LNCaP clone FGC (cell line): ENCODE data around the gene ACAA2.

Source experiments
- DNase-seq: peaks from one replicate; pipeline ENCODE4 v3.0.0-alpha.2; 2011; ENCODE audit warnings: low read depth
- H3K4me3 ChIP-seq: 2 replicates; pipeline ENCODE4 v1.5.1; 2011; ENCODE audit warnings: mild to moderate bottlenecking, low read depth, low read length, control low read depth
- TF ChIP-seq, protein P1 (sequence below): IDR thresholded peaks from 2 replicates; pipeline ENCODE4 v1.5.1; 2012; ENCODE audit warnings: mild to moderate bottlenecking; ENCODE audit not compliant: control insufficient read depth, insufficient read depth; ENCODE audit errors: extremely low read depth

Gene ACAA2

DNA sequence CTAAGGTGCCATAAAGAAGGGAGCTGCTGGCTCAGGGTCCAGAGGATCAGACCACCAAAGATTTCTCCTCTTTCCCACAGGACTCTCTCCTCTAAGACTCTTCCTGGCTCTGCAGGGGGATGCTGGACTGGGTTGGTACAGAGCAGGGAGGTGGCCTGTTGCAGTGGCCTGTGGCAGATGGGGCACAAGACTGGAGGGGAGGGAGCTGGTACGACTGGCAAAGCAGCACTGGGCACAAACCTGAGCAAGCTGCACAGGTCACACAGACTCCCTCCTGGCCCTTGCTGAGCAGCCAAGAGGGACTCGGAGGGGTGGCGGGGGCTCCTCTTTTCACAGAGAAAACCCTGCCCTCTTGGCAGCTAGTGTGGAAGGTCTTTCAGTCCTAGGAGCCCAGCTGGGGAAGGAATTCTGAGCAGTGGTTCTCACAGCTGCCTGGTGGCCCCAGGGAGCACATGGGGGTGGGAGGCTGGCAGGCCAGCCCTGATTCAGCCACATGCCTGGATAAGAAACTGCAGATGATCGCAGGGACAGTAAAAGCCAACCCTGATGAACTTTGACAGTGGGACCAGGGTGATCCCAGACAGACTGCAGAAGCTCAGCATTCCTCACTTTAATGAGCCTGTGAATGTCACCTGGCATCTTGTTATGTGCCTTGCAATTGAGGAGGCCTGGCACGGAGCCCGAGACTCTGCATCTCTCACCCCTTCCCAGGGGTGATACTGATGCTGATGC, 32.5 kb upstream of the ACAA2 start:
- TF ChIP-seq, protein P1, sequence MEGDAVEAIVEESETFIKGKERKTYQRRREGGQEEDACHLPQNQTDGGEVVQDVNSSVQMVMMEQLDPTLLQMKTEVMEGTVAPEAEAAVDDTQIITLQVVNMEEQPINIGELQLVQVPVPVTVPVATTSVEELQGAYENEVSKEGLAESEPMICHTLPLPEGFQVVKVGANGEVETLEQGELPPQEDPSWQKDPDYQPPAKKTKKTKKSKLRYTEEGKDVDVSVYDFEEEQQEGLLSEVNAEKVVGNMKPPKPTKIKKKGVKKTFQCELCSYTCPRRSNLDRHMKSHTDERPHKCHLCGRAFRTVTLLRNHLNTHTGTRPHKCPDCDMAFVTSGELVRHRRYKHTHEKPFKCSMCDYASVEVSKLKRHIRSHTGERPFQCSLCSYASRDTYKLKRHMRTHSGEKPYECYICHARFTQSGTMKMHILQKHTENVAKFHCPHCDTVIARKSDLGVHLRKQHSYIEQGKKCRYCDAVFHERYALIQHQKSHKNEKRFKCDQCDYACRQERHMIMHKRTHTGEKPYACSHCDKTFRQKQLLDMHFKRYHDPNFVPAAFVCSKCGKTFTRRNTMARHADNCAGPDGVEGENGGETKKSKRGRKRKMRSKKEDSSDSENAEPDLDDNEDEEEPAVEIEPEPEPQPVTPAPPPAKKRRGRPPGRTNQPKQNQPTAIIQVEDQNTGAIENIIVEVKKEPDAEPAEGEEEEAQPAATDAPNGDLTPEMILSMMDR, result no peak
- DNase-seq, result no peak
- H3K4me3 ChIP-seq, result no peak overlapping the region

GRCh38 chr18:49844903-49845302, 31.6 kb upstream of the ACAA2 start:
- TF ChIP-seq, protein P1, result no peak
- no peak for DNase-seq
- no peak overlapping the region for H3K4me3 ChIP-seq

DNA sequence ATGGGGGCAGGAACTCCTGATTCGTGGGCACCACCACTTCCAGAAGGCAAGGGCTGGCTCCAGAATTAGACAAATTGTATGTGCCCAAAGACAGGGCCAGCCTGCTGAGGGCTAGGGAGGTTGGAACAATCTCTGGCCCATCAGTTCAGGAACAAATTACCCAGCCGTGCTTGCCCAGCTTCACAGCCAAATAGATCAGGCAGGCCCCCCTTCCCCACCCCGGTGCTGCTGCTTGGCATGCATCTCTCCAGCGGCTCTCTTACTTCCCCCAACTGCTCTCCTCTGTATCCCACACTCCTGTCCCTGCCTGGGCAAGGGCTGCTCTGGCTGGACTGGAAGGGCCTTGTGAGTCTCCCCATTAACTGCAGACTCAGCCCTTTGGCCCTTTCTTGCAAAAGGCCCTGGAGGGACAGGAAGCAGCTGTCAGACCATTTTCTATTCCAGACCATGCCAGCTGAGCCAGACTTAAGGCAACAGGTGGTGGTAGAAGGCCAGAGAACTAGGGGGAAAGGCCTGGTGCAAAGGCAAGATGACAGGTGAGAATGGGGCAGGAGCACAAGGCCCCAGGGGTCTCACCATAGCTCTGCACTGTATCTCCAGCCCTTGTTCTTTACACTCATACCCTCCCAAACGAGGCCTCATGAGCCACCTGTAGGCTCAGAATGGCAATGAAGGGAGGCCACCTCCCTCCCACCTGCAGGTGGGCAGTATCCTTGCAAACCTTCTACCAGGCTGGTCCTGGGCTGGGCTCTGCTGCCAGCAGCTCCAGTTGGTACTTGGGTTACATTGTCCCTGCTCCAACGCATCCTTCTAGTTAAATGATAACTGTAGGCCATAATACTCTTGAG, 30.7 kb upstream of the ACAA2 start:
- no peak overlapping the region for H3K4me3 ChIP-seq
- TF ChIP-seq, protein P1, result no peak
- DNase-seq, result no peak

- TF ChIP-seq, protein P1, result no peak
- no peak for DNase-seq
- no peak overlapping the region for H3K4me3 ChIP-seq
These were observed 29.8 kb upstream of the ACAA2 start for GRCh38 chr18:49843131-49843530.

GRCh38 chr18:49842656-49843055, 29.3 kb upstream of the ACAA2 start:
- H3K4me3 ChIP-seq, result no peak overlapping the region
- DNase-seq, result no peak
- TF ChIP-seq, protein P1, result no peak

- DNase-seq, result no peak
- TF ChIP-seq, protein P1, result no peak
- no peak overlapping the region for H3K4me3 ChIP-seq
These were observed 28.2 kb upstream of the ACAA2 start for GRCh38 chr18:49841236-49842217.
